NB4 (cell line): ENCODE data around the gene PTPN5.

Experiments
- MYC ChIP-seq: IDR thresholded peaks from 2 replicates; pipeline ENCODE4 v1.6.1; 2011; ENCODE audit warnings: low read depth, low read length
- POLR2A ChIP-seq: IDR thresholded peaks from 2 replicates; pipeline ENCODE4 v1.6.1; 2011; ENCODE audit warnings: mild to moderate bottlenecking; ENCODE audit not compliant: insufficient read length; ENCODE audit errors: extremely low read depth
- TF ChIP-seq, protein P1 (sequence below): IDR thresholded peaks from one replicate; pipeline ENCODE4 v1.5.1; 2012; ENCODE audit warnings: low read depth, low read length
- TF ChIP-seq, protein P2 (sequence below): IDR thresholded peaks from 2 replicates; pipeline ENCODE4 v1.6.1; 2011; ENCODE audit warnings: low read depth, low read length

DNA sequence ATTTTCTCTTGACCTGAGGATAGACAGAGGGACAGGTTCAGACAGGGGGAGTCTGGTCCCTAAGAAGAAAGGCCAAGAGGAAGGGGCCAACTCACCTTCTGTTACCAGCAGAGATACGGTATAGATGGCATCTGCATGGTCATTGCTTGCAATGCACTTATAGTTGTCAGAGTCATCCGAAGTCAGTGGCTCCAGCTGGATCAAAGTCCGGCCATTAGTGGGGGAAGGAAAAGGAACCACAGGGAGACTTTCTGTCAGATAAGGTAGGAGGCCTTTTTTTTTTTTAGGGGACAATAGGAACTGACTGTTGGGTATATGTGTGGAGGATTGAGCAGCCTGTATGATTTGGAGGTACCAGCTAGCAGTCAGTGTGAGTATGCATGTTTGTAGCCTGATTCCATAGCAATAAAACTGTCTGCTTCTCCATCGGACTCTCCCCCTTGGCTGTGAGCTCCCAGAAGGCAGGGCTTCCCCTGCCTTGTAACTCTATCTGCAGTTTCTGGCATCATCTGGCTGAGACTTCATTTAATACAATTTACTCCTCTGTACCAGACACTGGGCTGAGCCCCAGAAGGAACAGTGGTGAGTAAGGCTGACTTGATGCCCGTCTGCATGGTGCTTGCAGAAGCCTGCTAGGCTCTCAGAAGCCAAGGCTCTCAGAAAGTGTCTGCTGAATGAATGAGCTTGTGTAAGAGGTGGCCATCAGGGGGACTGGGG lies 71.3 kb downstream of the PTPN5 start:
- TF ChIP-seq POLR2A (no peak), MYC (no peak)
- TF ChIP-seq, protein P1, sequence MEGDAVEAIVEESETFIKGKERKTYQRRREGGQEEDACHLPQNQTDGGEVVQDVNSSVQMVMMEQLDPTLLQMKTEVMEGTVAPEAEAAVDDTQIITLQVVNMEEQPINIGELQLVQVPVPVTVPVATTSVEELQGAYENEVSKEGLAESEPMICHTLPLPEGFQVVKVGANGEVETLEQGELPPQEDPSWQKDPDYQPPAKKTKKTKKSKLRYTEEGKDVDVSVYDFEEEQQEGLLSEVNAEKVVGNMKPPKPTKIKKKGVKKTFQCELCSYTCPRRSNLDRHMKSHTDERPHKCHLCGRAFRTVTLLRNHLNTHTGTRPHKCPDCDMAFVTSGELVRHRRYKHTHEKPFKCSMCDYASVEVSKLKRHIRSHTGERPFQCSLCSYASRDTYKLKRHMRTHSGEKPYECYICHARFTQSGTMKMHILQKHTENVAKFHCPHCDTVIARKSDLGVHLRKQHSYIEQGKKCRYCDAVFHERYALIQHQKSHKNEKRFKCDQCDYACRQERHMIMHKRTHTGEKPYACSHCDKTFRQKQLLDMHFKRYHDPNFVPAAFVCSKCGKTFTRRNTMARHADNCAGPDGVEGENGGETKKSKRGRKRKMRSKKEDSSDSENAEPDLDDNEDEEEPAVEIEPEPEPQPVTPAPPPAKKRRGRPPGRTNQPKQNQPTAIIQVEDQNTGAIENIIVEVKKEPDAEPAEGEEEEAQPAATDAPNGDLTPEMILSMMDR, result no peak
- TF ChIP-seq, protein P2, sequence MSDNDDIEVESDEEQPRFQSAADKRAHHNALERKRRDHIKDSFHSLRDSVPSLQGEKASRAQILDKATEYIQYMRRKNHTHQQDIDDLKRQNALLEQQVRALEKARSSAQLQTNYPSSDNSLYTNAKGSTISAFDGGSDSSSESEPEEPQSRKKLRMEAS, result no peak
